Smooth muscle cell of the brain vasculature (primary cell): ENCODE results near the gene CNTNAP2.
"Not testable (repeated sequence)": the region's sequence is repeated elsewhere in the genome, so short reads cannot be mapped to it uniquely, and the experiment has no call there.

Experiments used
- DNase-seq: peaks from one replicate; pipeline ENCODE4 v3.0.0-alpha.2; 2012; ENCODE audit warnings: low read depth, low spot score

The CNTNAP2 gene

GRCh38 chr7:147096629-147097028 is 980.0 kb downstream of the CNTNAP2 start:
- no peak for DNase-seq

- no peak for DNase-seq
Measured at GRCh38 chr7:147103224-147103623, 986.6 kb downstream of the CNTNAP2 start.

- DNase-seq = no peak
Measured at GRCh38 chr7:147106746-147107145, 990.1 kb downstream of the CNTNAP2 start.

GRCh38 chr7:147114525-147114924 is 997.9 kb downstream of the CNTNAP2 start:
- DNase-seq = not testable (repeated sequence)

- DNase-seq = no peak
Measured at GRCh38 chr7:147136352-147136751, 1019.8 kb downstream of the CNTNAP2 start.

- no peak for DNase-seq
Measured at GRCh38 chr7:147145194-147145593, 1028.6 kb downstream of the CNTNAP2 start.

GRCh38 chr7:147146169-147146568 is 1029.6 kb downstream of the CNTNAP2 start:
- no peak for DNase-seq

GRCh38 chr7:147151661-147152060 is 1035.1 kb downstream of the CNTNAP2 start:
- no peak for DNase-seq

- DNase-seq = no peak
Measured at GRCh38 chr7:147153571-147153970, 1037.0 kb downstream of the CNTNAP2 start.

- DNase-seq = no peak
Measured at GRCh38 chr7:147161405-147161804, 1044.8 kb downstream of the CNTNAP2 start.

GRCh38 chr7:147170341-147171012 is 1053.9 kb downstream of the CNTNAP2 start:
- DNase-seq = no peak

- DNase-seq = no peak
Measured at GRCh38 chr7:147171013-147171391, 1054.4 kb downstream of the CNTNAP2 start.

GRCh38 chr7:147173883-147174282 is 1057.3 kb downstream of the CNTNAP2 start:
- no peak for DNase-seq

GRCh38 chr7:147182874-147183273 is 1066.3 kb downstream of the CNTNAP2 start:
- DNase-seq = no peak

GRCh38 chr7:147183276-147183675 is 1066.7 kb downstream of the CNTNAP2 start:
- DNase-seq = no peak

- no peak for DNase-seq
Measured at GRCh38 chr7:147188467-147188866, 1071.9 kb downstream of the CNTNAP2 start.

- no peak for DNase-seq
Measured at GRCh38 chr7:147193476-147193875, 1076.9 kb downstream of the CNTNAP2 start.

- DNase-seq = no peak
Measured at GRCh38 chr7:147196481-147196880, 1079.9 kb downstream of the CNTNAP2 start.

- DNase-seq = no peak
Measured at GRCh38 chr7:147197006-147197405, 1080.4 kb downstream of the CNTNAP2 start.

GRCh38 chr7:147199868-147200267 is 1083.3 kb downstream of the CNTNAP2 start:
- DNase-seq = no peak

- no peak for DNase-seq
Measured at GRCh38 chr7:147207988-147208387, 1091.4 kb downstream of the CNTNAP2 start.

- no peak for DNase-seq
Measured at GRCh38 chr7:147231275-147231674, 1114.7 kb downstream of the CNTNAP2 start.

- no peak for DNase-seq
Measured at GRCh38 chr7:147235645-147236382, 1119.2 kb downstream of the CNTNAP2 start.
